Gastrocnemius medialis (tissue), 4 donors: ENCODE measurements around the gene CLEC20A.

ENCODE experiments used
- POLR2A ChIP-seq, 2 donors: fragments of 450-650 bp; IDR thresholded peaks; one replicate each; pipeline ENCODE4 v1.6.1; 2017; ENCODE audit warnings: antibody characterized with exemption in 2 of 2, mild to moderate bottlenecking in 2 of 2, moderate library complexity in 2 of 2
- TF ChIP-seq, protein P1 (sequence below), 5 experiments: fragments of 450-650 bp in 3 of 5; fragments of 200-600 bp in 2 of 5; sonication (generic) in 2 of 5; IDR thresholded peaks in 4 of 5; conservative IDR thresholded peaks in 1 of 5; 1 replicate in 4 of 5; 2 replicates in 1 of 5; pipeline ENCODE4 v1.5.1; 2016 to 2019; ENCODE audit warnings: antibody characterized with exemption in 5 of 5, mild to moderate bottlenecking in 3 of 5, moderate library complexity in 3 of 5

DNA sequence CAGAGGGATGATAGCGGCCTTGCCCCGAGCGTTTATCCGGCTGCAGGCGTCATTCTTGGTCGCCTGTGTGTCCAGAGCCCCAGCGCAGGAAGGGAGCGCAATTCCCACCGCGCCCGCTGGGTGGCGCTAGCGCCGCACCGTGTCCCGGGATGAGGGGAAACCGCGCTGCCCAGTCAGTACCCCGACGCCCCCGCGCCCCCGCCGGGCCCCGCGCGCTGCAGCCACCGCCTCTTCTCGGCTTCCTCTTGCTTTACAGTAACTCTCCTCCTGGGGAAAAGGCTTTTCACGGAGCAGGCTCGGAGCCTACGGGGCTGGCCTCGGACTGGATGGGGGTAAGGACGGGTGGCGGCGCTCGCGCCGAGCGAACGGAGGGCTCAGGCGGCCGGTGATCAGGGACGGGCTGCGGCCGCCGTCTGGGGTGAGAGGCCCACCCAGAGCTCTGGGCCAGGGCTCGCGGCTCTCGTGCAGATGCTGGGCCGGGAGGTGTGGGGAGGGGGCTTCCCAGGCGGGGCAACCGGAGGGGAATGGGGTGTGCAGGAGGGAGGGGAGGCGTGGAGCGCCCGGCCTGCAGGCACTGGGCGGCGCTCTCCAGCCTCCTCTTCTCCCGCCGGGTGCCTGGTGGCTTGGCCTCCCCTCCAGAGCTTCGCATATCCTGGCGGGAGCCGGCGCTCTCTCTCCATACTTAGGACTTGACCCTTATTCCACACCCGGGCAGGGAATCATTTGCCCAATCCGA is 46.0 kb upstream of the CLEC20A start:
- TF ChIP-seq POLR2A (IDR thresholded peaks at IDR 0.05) = no peak
- TF ChIP-seq, protein P1, sequence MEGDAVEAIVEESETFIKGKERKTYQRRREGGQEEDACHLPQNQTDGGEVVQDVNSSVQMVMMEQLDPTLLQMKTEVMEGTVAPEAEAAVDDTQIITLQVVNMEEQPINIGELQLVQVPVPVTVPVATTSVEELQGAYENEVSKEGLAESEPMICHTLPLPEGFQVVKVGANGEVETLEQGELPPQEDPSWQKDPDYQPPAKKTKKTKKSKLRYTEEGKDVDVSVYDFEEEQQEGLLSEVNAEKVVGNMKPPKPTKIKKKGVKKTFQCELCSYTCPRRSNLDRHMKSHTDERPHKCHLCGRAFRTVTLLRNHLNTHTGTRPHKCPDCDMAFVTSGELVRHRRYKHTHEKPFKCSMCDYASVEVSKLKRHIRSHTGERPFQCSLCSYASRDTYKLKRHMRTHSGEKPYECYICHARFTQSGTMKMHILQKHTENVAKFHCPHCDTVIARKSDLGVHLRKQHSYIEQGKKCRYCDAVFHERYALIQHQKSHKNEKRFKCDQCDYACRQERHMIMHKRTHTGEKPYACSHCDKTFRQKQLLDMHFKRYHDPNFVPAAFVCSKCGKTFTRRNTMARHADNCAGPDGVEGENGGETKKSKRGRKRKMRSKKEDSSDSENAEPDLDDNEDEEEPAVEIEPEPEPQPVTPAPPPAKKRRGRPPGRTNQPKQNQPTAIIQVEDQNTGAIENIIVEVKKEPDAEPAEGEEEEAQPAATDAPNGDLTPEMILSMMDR (IDR thresholded peaks at IDR 0.05 in 4 of 5, conservative IDR thresholded peaks at IDR 0.05 in 1 of 5) = peak; percentile 87 to 99 (median 96)
